IMR-90 (cell line): ENCODE results near the gene RPL36. TPM values are rescaled to one million over a fixed set of nuclear protein-coding genes. Genes with fewer than 3 reads are reported as not detected.
A peak's percentile ranks its signal among the peaks of the same experiment; 100 is the strongest.

Source experiments
- ATAC-seq: fragments of 200-7000 bp; cut with Tn5 transposase; 2 replicates; pipeline ENCODE4 v1.9.1; 2020; ENCODE audit warnings: low read depth, mild to moderate bottlenecking, moderate library complexity
- BruUV-seq: library from RNA; stranded (reverse); fragments of 400-500 nt; replicated peaks from 2 replicates; lab custom pipeline; 2021; lab: Mats Ljungman, UMichigan
- CTCF ChIA-PET: fragments of 300-600 bp; formaldehyde crosslinking; extraction: SDS; loops from one replicate; lab custom pipeline; 2021; ENCODE audit warnings: antibody characterized with exemption; lab: Yijun Ruan, JAX
- POLR2A ChIA-PET: fragments of 300-600 bp; sonication (Branson Sonifier 250); formaldehyde crosslinking; loops from one replicate; lab custom pipeline; 2022; ENCODE audit warnings: antibody characterized with exemption; ENCODE audit not compliant: unreplicated experiment; lab: Charles Lee
- DNase-seq: peaks from one replicate; pipeline ENCODE4 v3.0.0; 2013
- H2AFZ ChIP-seq: replicated peaks from 2 replicates; pipeline ENCODE3; 2013; ENCODE audit warnings: low read length, mild to moderate bottlenecking; ENCODE audit not compliant: poor library complexity
- H2AK5ac ChIP-seq: 2 replicates; pipeline ENCODE4 v1.6.1; 2013; ENCODE audit warnings: low read depth, low read length, inconsistent platforms
- H2AK9ac ChIP-seq: replicated peaks from 2 replicates; pipeline ENCODE3; 2013; ENCODE audit warnings: mild to moderate bottlenecking, low read depth, low read length, moderate library complexity; ENCODE audit not compliant: poor library complexity
- H2BK120ac ChIP-seq: 2 replicates; pipeline ENCODE4 v1.6.1; 2013; ENCODE audit warnings: low read depth, low read length, inconsistent platforms
- H2BK15ac ChIP-seq: 3 replicates; pipeline ENCODE4 v1.6.1; 2013; ENCODE audit warnings: low read depth, low read length, inconsistent platforms
- H2BK20ac ChIP-seq: 2 replicates; pipeline ENCODE4 v1.6.1; 2013; ENCODE audit warnings: low read depth, mild to moderate bottlenecking, inconsistent platforms, low read length, moderate library complexity
- H2BK5ac ChIP-seq: 2 replicates; pipeline ENCODE4 v1.6.1; 2013; ENCODE audit warnings: mild to moderate bottlenecking, low read depth, low read length, inconsistent platforms; ENCODE audit not compliant: poor library complexity, severe bottlenecking
- H3K14ac ChIP-seq: replicated peaks from 2 replicates; pipeline ENCODE4 v1.6.1; 2013; ENCODE audit warnings: low read depth, low read length, inconsistent platforms
- H3K18ac ChIP-seq: 2 replicates; pipeline ENCODE4 v1.6.1; 2013; ENCODE audit warnings: low read depth, low read length, control low read depth
- H3K23ac ChIP-seq: 2 replicates; pipeline ENCODE4 v1.6.1; 2013; ENCODE audit warnings: low read depth, low read length, inconsistent platforms
- H3K27ac ChIP-seq: 2 replicates; pipeline ENCODE4 v1.5.1; 2013; ENCODE audit warnings: mild to moderate bottlenecking, control low read depth, low read length; ENCODE audit not compliant: insufficient read depth
- H3K27me3 ChIP-seq: 2 replicates; pipeline ENCODE4 v1.6.1; 2013; ENCODE audit warnings: low read length; ENCODE audit not compliant: control insufficient read depth, insufficient read depth
- H3K36me3 ChIP-seq: 2 replicates; pipeline ENCODE4 v1.6.1; 2013; ENCODE audit warnings: low read length, mixed read lengths; ENCODE audit not compliant: control insufficient read depth, insufficient read depth
- H3K4ac ChIP-seq: 2 replicates; pipeline ENCODE4 v1.6.1; 2013; ENCODE audit warnings: low read depth, low read length, inconsistent platforms
- H3K4me1 ChIP-seq: 2 replicates; pipeline ENCODE4 v1.6.1; 2013; ENCODE audit warnings: low read length, mixed read lengths; ENCODE audit not compliant: control insufficient read depth, insufficient read depth
- H3K4me2 ChIP-seq: 2 replicates; pipeline ENCODE4 v1.6.1; 2013; ENCODE audit warnings: low read depth, mild to moderate bottlenecking, control low read depth, low read length, moderate library complexity
- H3K4me3 ChIP-seq: 2 replicates; pipeline ENCODE4 v1.5.1; 2013; ENCODE audit warnings: low read depth, mild to moderate bottlenecking, control low read depth, low read length, moderate library complexity; ENCODE audit not compliant: insufficient read depth
- H3K56ac ChIP-seq: 2 replicates; pipeline ENCODE4 v1.6.1; 2013; ENCODE audit warnings: low read length, inconsistent platforms; ENCODE audit not compliant: insufficient read depth; ENCODE audit errors: extremely low read depth
- H3K79me1 ChIP-seq, 2 experiments: 2 replicates each; pipeline ENCODE4 v1.6.1; 2013; ENCODE audit warnings: low read length in 2 of 2, inconsistent platforms in 1 of 2, low read depth in 1 of 2
- H3K9ac ChIP-seq: 2 replicates; pipeline ENCODE4 v1.6.1; 2013; ENCODE audit warnings: low read depth, low read length, control low read depth
- H3K9me1 ChIP-seq: 2 replicates; pipeline ENCODE4 v1.6.1; 2013; ENCODE audit warnings: low read length, inconsistent platforms; ENCODE audit not compliant: insufficient read depth
- H3K9me3 ChIP-seq: 2 replicates; pipeline ENCODE4 v1.6.1; 2013; ENCODE audit warnings: low read length; ENCODE audit not compliant: control insufficient read depth, insufficient read depth
- H4K20me1 ChIP-seq: 2 replicates; pipeline ENCODE4 v1.6.1; 2013; ENCODE audit warnings: low read length, inconsistent platforms; ENCODE audit not compliant: insufficient read depth
- H4K5ac ChIP-seq: 2 replicates; pipeline ENCODE4 v1.6.1; 2013; ENCODE audit warnings: mild to moderate bottlenecking, low read depth, low read length, control low read depth
- H4K8ac ChIP-seq, 2 experiments: 2 replicates each; pipeline ENCODE4 v1.6.1; 2013; ENCODE audit warnings: low read depth in 2 of 2, low read length in 2 of 2, control low read depth in 1 of 2, inconsistent platforms in 1 of 2
- H4K91ac ChIP-seq: 2 replicates; pipeline ENCODE4 v1.6.1; 2013; ENCODE audit warnings: low read depth, low read length, inconsistent platforms; ENCODE audit not compliant: insufficient read depth
- BHLHE40 ChIP-seq: fragments of 150-350 bp; IDR thresholded peaks from 2 replicates; pipeline ENCODE4 v1.6.1; 2016; ENCODE audit warnings: mild to moderate bottlenecking, low read depth, low read length
- CEBPB ChIP-seq: IDR thresholded peaks from 2 replicates; pipeline ENCODE4 v1.6.1; 2012; ENCODE audit warnings: low read depth, low read length, improper control_type of control experiment
- CHD1 ChIP-seq: IDR thresholded peaks from 2 replicates; pipeline ENCODE4 v1.6.1; 2012; ENCODE audit warnings: low read depth, low read length, improper control_type of control experiment
- FOS ChIP-seq: fragments of 150-350 bp; IDR thresholded peaks from 2 replicates; pipeline ENCODE4 v1.6.1; 2016; ENCODE audit warnings: low read depth, low read length
- MAFK ChIP-seq: IDR thresholded peaks from 2 replicates; pipeline ENCODE4 v1.6.1; 2012; ENCODE audit warnings: low read depth, low read length, improper control_type of control experiment
- MAZ ChIP-seq: IDR thresholded peaks from 2 replicates; pipeline ENCODE4 v1.6.1; 2012; ENCODE audit warnings: low read depth, mild to moderate bottlenecking, low read length, improper control_type of control experiment, moderate library complexity, borderline replicate concordance
- MXI1 ChIP-seq: IDR thresholded peaks from 2 replicates; pipeline ENCODE4 v1.6.1; 2012; ENCODE audit warnings: low read depth, mild to moderate bottlenecking, low read length, moderate library complexity, borderline replicate concordance
- NFE2L2 ChIP-seq: fragments of 150-350 bp; IDR thresholded peaks from 2 replicates; pipeline ENCODE4 v1.6.1; 2016; ENCODE audit warnings: low read depth, mild to moderate bottlenecking, low read length
- POLR2A ChIP-seq: IDR thresholded peaks from 2 replicates; pipeline ENCODE4 v1.6.1; 2012; ENCODE audit warnings: mild to moderate bottlenecking, low read depth, low read length
- RAD21 ChIP-seq: IDR thresholded peaks from 2 replicates; pipeline ENCODE4 v1.6.1; 2012; ENCODE audit warnings: low read length, improper control_type of control experiment
- RCOR1 ChIP-seq: IDR thresholded peaks from 2 replicates; pipeline ENCODE4 v1.6.1; 2012; ENCODE audit warnings: mild to moderate bottlenecking, low read length, improper control_type of control experiment; ENCODE audit not compliant: insufficient replicate concordance
- SMC3 ChIP-seq: fragments of 150-350 bp; IDR thresholded peaks from 2 replicates; pipeline ENCODE4 v1.6.1; 2016; ENCODE audit warnings: low read depth, mild to moderate bottlenecking, antibody characterized with exemption, low read length, moderate library complexity
- WGBS, 2 experiments: methylation state at CpG; one replicate each; pipeline versions ENCODE4 v1.1.5 to v1.1.7; 2013; ENCODE audit warnings: missing lambda C conversion rate in 2 of 2; ENCODE audit not compliant: insufficient read length in 1 of 2; ENCODE audit errors: extremely low coverage in 2 of 2; 5-methylcytosine and 5-hydroxymethylcytosine counted together
- dilution Hi-C: fragments of 300-500 bp; cut with HindIII; formaldehyde crosslinking; loops from one replicate; pipeline ENCODE4 v1.14.3; 2018; ENCODE audit warnings: low sequenced_read_pairs; ENCODE audit not compliant: unreplicated experiment
- in situ Hi-C: fragments of 300-500 bp; cut with MboI; formaldehyde crosslinking; loops from 3 replicates; pipeline ENCODE4 v1.14.3; 2019; ENCODE audit warnings: low sequenced_read_pairs, inconsistent platforms, mixed read lengths
- intact Hi-C: fragments of 100-400 bp; cut with micrococcal nuclease; formaldehyde crosslinking; loops from 2 replicates; pipeline ENCODE4 v1.10.0; 2022
- polyA plus RNA-seq, 3 experiments: library from polyadenylated mRNA; depleted of rRNA; stranded (reverse); fragments of >200 nt; gene quantifications; 2 replicates each; pipeline ENCODE4 v1.2.3, GENCODE V29; 2012; ENCODE audit warnings: low replicate concordance in 1 of 3
- total RNA-seq: library from RNA; depleted of rRNA; stranded (reverse); fragments of >200 nt; gene quantifications from 2 replicates; pipeline ENCODE4 v1.2.3, GENCODE V29; 2012
- TF ChIP-seq, protein P1 (sequence below): fragments of 150-350 bp; IDR thresholded peaks from 2 replicates; pipeline ENCODE4 v1.6.1; 2017; ENCODE audit warnings: mild to moderate bottlenecking, antibody characterized with exemption, low read length, low read depth
- TF ChIP-seq, protein P2 (sequence below): fragments of 150-350 bp; IDR thresholded peaks from 2 replicates; pipeline ENCODE4 v1.6.1; 2016; ENCODE audit warnings: low read depth, mild to moderate bottlenecking, low read length, moderate library complexity, borderline replicate concordance
- TF ChIP-seq, protein P3 (sequence below): conservative IDR thresholded peaks from 2 replicates; pipeline ENCODE4 v1.5.1; 2012; ENCODE audit warnings: mild to moderate bottlenecking, low read depth, low read length, improper control_type of control experiment

Gene RPL36
- total and polyA plus RNA-seq, 2 of the 4 experiments (the other 2 are of a cell fraction), result 232 to 757 TPM

DNA sequence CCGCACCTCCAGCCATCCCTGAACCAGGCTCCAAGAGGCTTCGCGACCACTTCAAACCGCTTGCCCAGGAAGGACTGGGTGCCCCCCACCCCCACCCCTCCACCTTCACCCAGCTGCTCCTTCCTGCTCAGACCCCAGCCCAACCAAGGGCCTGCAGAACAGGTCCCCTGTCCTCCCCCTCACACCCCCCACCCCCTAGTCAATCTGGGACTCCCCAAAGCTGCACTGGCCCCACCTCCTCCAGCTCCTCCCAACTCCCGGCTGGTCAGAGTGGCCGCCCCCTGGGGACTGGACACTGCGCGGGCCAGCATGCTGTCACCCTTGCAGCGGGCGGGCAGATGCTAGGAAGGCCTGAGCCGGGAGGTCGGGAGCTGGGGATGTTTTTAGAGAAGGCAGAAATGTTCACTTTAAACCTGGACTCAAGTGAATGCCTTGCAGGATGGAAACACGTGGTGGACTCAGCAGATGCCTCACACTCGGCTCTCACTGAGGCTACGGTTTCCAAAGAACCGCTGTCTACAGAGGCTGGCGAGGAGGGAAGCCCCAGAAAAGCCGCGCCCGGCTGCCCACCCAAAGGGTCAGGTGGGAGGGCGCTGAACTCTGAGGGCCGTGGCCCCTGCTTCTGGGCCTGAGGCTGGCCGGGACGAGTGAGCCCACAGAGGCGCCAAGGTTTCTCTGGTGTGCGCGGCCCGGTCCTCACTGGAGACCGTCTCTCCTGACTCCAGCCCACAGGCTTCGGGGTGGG is 8.0 kb downstream of the RPL36 start:
- intact Hi-C loops (no loop called here), in situ Hi-C loops (no loop called here), dilution Hi-C loops (no loop called here)
- peak overlapping the region; percentile 61 for H2AK9ac ChIP-seq
- CTCF ChIA-PET, result interaction anchor here (0.6 kb wide), 1 partner anchor 11 kb away, joined by 3 read pairs; no protein-coding TSS in a partner anchor
- no peak overlapping the region for H3K4me3 ChIP-seq
- no peaks in the 10 kb centered on the region for H3K9me3 ChIP-seq
- H3K4me2 ChIP-seq, result no peak overlapping the region
- H2BK20ac ChIP-seq, result no peak overlapping the region
- no peaks in the 10 kb centered on the region for H3K27me3 ChIP-seq
- H3K36me3 ChIP-seq, result peaks cover 66% of the 10 kb centered on the region
- POLR2A ChIA-PET, result no interaction called here
- H2AFZ ChIP-seq, result no peak overlapping the region
- H3K9me1 ChIP-seq, result peaks cover 4% of the 10 kb centered on the region; the same call in 1 of the 2 replicates
- H4K5ac ChIP-seq, result no peak overlapping the region
- no peak overlapping the region for H3K27ac ChIP-seq
- ATAC-seq, result peak; percentile 5; the same call in 1 of the 2 replicates
- no peak overlapping the region for H3K9ac ChIP-seq
- H2BK5ac ChIP-seq, result no peak overlapping the region
- no peak overlapping the region for H4K8ac ChIP-seq
- H3K56ac ChIP-seq, result no peak overlapping the region
- WGBS, 2 experiments, result 89% methylated on average over 18 of the region's 30 CpGs; no CpG with 5 or more reads in 1 of the 2 experiments
- DNase-seq, result no peak
- no peak overlapping the region for H2AK5ac ChIP-seq
- no peak overlapping the region for H2BK15ac ChIP-seq
- H2BK120ac ChIP-seq, result no peak overlapping the region
- H3K18ac ChIP-seq, result no peak overlapping the region
- BruUV-seq, result no TSS peak
- H3K4ac ChIP-seq, result no peak overlapping the region
- H4K20me1 ChIP-seq, result peaks cover 56% of the 10 kb centered on the region
- H3K79me1 ChIP-seq, result peaks cover 8 to 63% of the 10 kb centered on the region in 2 experiments; a peak in 3 of 4 replicates
- H3K4me1 ChIP-seq, result no peaks in the 10 kb centered on the region
- no peak overlapping the region for H4K91ac ChIP-seq
- H3K23ac ChIP-seq, result no peak overlapping the region
- H3K14ac ChIP-seq, result no peak overlapping the region
- TF ChIP-seq MXI1 (no peak), MAZ (no peak), MAFK (no peak), NFE2L2 (no peak), BHLHE40 (no peak), RCOR1 (no peak), SMC3 (no peak), CHD1 (no peak), POLR2A (no peak), FOS (no peak), CEBPB (no peak), RAD21 (no peak)
- TF ChIP-seq, protein P1, sequence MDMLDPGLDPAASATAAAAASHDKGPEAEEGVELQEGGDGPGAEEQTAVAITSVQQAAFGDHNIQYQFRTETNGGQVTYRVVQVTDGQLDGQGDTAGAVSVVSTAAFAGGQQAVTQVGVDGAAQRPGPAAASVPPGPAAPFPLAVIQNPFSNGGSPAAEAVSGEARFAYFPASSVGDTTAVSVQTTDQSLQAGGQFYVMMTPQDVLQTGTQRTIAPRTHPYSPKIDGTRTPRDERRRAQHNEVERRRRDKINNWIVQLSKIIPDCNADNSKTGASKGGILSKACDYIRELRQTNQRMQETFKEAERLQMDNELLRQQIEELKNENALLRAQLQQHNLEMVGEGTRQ, result no peak
- TF ChIP-seq, protein P2, sequence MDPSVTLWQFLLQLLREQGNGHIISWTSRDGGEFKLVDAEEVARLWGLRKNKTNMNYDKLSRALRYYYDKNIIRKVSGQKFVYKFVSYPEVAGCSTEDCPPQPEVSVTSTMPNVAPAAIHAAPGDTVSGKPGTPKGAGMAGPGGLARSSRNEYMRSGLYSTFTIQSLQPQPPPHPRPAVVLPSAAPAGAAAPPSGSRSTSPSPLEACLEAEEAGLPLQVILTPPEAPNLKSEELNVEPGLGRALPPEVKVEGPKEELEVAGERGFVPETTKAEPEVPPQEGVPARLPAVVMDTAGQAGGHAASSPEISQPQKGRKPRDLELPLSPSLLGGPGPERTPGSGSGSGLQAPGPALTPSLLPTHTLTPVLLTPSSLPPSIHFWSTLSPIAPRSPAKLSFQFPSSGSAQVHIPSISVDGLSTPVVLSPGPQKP, result no peak
- TF ChIP-seq, protein P3, sequence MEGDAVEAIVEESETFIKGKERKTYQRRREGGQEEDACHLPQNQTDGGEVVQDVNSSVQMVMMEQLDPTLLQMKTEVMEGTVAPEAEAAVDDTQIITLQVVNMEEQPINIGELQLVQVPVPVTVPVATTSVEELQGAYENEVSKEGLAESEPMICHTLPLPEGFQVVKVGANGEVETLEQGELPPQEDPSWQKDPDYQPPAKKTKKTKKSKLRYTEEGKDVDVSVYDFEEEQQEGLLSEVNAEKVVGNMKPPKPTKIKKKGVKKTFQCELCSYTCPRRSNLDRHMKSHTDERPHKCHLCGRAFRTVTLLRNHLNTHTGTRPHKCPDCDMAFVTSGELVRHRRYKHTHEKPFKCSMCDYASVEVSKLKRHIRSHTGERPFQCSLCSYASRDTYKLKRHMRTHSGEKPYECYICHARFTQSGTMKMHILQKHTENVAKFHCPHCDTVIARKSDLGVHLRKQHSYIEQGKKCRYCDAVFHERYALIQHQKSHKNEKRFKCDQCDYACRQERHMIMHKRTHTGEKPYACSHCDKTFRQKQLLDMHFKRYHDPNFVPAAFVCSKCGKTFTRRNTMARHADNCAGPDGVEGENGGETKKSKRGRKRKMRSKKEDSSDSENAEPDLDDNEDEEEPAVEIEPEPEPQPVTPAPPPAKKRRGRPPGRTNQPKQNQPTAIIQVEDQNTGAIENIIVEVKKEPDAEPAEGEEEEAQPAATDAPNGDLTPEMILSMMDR, result no peak
